ENCODE results near the gene SYNE1. TPM values are rescaled to one million over a fixed set of nuclear protein-coding genes. Genes with fewer than 3 reads are reported as not detected.

SYNE1 gene
- total and polyA plus RNA-seq, 10 of the 15 experiments (the other 5 are each of a cell fraction or from before 2014, with no cell fraction given), result 2.3 to 28.7 (median 14.1) TPM

DNA sequence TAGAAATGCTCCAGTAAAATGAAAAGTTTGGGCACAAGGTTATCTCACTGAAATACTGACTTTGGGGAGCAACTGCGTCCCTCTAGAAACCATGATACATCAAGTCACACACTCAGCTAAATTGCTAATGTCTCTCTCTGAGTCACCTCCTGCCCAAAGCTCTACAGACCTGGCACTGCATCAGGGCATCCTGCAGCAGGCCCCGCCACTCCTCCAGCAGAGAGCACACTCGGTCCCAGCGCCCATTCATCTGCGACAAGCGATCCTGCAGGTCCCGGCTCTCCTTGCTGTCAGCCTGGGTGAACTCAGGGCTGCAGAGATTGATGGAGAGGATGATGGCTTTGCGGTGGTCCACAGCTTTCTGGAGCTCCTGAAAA, 500.7 kb downstream of the SYNE1 start:
- Histone ChIP-seq H3K36me3 (ENCODE audit: control insufficient read depth in 2 of 2, insufficient read depth in 2 of 2, low read length in 1 of 2) (peaks cover 0 to 1% of the 10 kb centered on the region in 2 experiments; a peak in 2 of 4 replicates), H3K9ac (ENCODE audit: control insufficient read depth, insufficient read depth, low read length) (no peak overlapping the region), H3K27ac (ENCODE audit: control insufficient read depth, insufficient read depth) (no peak overlapping the region), H2AFZ (ENCODE audit: control insufficient read depth, low read depth, low read length) (no peak overlapping the region), H3K4me2 (ENCODE audit: control insufficient read depth, insufficient read depth) (no peak overlapping the region), H4K20me1 (ENCODE audit: control insufficient read depth, insufficient read depth) (no peaks in the 10 kb centered on the region), H3K9me3 (replicated peaks; ENCODE audit: control insufficient read depth, insufficient read depth, low read length) (no peaks in the 10 kb centered on the region), H3K79me2 (ENCODE audit: control insufficient read depth, insufficient read depth, low read length) (no peaks in the 10 kb centered on the region), H3K27me3 (replicated peaks in 1 of 2; ENCODE audit: control insufficient read depth in 2 of 2, insufficient read depth in 2 of 2, low read length in 1 of 2) (no peaks in the 10 kb centered on the region), H3K4me1 (ENCODE audit: control insufficient read depth, insufficient read depth, low read length) (no peaks in the 10 kb centered on the region), H3K4me3 (no peak overlapping the region)
- in situ Hi-C loops (cut with MboI), result no loop called here
- 90% methylated on average over 8 of the region's 8 CpGs for WGBS (ENCODE audit: insufficient coverage, insufficient replicate concordance, low lambda C conversion rate, missing lambda C conversion rate)
- CTCF ChIA-PET, result interaction anchor here (1.5 kb wide), 1 partner anchor 12 kb away, joined by 4 read pairs; no protein-coding TSS in a partner anchor
- no peak for ATAC-seq
- no peak for DNase-seq (ENCODE audit: low read depth, low spot score)
- RAD21 ChIA-PET (ENCODE audit: unreplicated experiment), result no interaction called here
- POLR2A ChIA-PET, result no interaction called here
- TF ChIP-seq BCL11A (IDR thresholded peaks at IDR 0.05; ENCODE audit: low read depth, low read length) (no peak), ZBTB40 (IDR thresholded peaks at IDR 0.05; ENCODE audit: borderline replicate concordance) (no peak)
- TF ChIP-seq, protein P1, sequence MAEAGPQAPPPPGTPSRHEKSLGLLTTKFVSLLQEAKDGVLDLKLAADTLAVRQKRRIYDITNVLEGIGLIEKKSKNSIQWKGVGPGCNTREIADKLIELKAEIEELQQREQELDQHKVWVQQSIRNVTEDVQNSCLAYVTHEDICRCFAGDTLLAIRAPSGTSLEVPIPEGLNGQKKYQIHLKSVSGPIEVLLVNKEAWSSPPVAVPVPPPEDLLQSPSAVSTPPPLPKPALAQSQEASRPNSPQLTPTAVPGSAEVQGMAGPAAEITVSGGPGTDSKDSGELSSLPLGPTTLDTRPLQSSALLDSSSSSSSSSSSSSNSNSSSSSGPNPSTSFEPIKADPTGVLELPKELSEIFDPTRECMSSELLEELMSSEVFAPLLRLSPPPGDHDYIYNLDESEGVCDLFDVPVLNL (IDR thresholded peaks at IDR 0.05; ENCODE audit: low read depth, low read length), result no peak
- TF ChIP-seq, protein P2, sequence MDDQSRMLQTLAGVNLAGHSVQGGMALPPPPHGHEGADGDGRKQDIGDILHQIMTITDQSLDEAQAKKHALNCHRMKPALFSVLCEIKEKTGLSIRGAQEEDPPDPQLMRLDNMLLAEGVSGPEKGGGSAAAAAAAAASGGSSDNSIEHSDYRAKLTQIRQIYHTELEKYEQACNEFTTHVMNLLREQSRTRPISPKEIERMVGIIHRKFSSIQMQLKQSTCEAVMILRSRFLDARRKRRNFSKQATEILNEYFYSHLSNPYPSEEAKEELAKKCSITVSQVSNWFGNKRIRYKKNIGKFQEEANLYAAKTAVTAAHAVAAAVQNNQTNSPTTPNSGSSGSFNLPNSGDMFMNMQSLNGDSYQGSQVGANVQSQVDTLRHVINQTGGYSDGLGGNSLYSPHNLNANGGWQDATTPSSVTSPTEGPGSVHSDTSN (IDR thresholded peaks at IDR 0.05; ENCODE audit: insufficient replicate concordance, low read depth, low read length), result no peak
- FAIRE-seq, result no peak
- SMC1A ChIA-PET (ENCODE audit: uncharacterized antibody, unreplicated experiment), result interaction anchor here (0.6 kb wide), 1 partner anchor 10 kb away, joined by 3 read pairs; no protein-coding TSS in a partner anchor
- intact Hi-C loops (cut with micrococcal nuclease; ENCODE audit: unreplicated experiment), result no loop called here
- no TSS peak for BruUV-seq (replicated peaks)
